ENCODE results near the gene REC114. TPM values are rescaled to one million over a fixed set of nuclear protein-coding genes. Genes with fewer than 3 reads are reported as not detected.

Gene REC114
- total and polyA plus RNA-seq, 9 of the 15 experiments (the other 6 are each of a cell fraction or from before 2014, with no cell fraction given), result 0.07 to 0.24 TPM; not detected in 7

- TF ChIP-seq E4F1 (CRISPR knock-in tag; IDR thresholded peaks at IDR 0.05; ENCODE audit: borderline replicate concordance), result no peak
- TF ChIP-seq ELF1 (tag; IDR thresholded peaks at IDR 0.05), result no peak
- TF ChIP-seq CEBPZ (IDR thresholded peaks at IDR 0.05; ENCODE audit: borderline replicate concordance, low read depth, low read length), result no peak
- TF ChIP-seq NFATC3 (IDR thresholded peaks at IDR 0.05), result no peak
- TF ChIP-seq ZNF407 (IDR thresholded peaks at IDR 0.05; ENCODE audit: low read depth), result no peak
- TF ChIP-seq ZBTB34 (CRISPR knock-in tag; IDR thresholded peaks at IDR 0.05), result no peak
- TF ChIP-seq ARID2 (IDR thresholded peaks at IDR 0.05), result no peak
- no peak for TF ChIP-seq ZSCAN29 (IDR thresholded peaks at IDR 0.05)
- no peak for TF ChIP-seq PHF21A (IDR thresholded peaks at IDR 0.05; ENCODE audit: borderline replicate concordance, low read depth)
- TF ChIP-seq TEAD1 (CRISPR knock-in tag; IDR thresholded peaks at IDR 0.05), result no peak
- no peak for TF ChIP-seq ZNF146 (CRISPR knock-in tag; IDR thresholded peaks at IDR 0.05; ENCODE audit: unreplicated experiment)
- no peak for TF ChIP-seq HNRNPK (IDR thresholded peaks at IDR 0.05; ENCODE audit: low read depth, low read length, poor library complexity, severe bottlenecking)
- TF ChIP-seq SMARCE1 (IDR thresholded peaks at IDR 0.05), result 0 out of 2 replicates have a peak, but pooled peaks have one; percentile 54
Measured at GRCh38 chr15:73564255-73564654, 121.3 kb downstream of the REC114 start (continued).

Data from K562 (cell line).